WERI-Rb-1 (cell line): ENCODE results near the gene MLYCD.

Source experiments
- DNase-seq: peaks from one replicate; pipeline ENCODE4 v3.0.0-alpha.2; 2020
- H3K27ac ChIP-seq: fragments of 250-450 bp; sonication (Bioruptor Pico); 2 replicates; pipeline ENCODE4 v1.5.1; 2020; ENCODE audit warnings: mild to moderate bottlenecking, moderate library complexity
- H3K27me3 ChIP-seq: fragments of 250-450 bp; sonication (Bioruptor Pico); 2 replicates; pipeline ENCODE4 v1.5.1; 2021; ENCODE audit warnings: mild to moderate bottlenecking, low read depth, moderate library complexity; ENCODE audit not compliant: insufficient read depth, severe bottlenecking
- H3K36me3 ChIP-seq: fragments of 250-450 bp; sonication (Bioruptor Pico); 2 replicates; pipeline ENCODE4 v1.5.1; 2020; ENCODE audit warnings: mild to moderate bottlenecking, moderate library complexity
- H3K4me3 ChIP-seq: 2 replicates; pipeline ENCODE4 v1.5.1; 2011; ENCODE audit warnings: low read depth, mild to moderate bottlenecking, control low read depth, low read length
- H3K9me3 ChIP-seq: fragments of 250-450 bp; sonication (Bioruptor Pico); 2 replicates; pipeline ENCODE4 v1.5.1; 2021; ENCODE audit warnings: mild to moderate bottlenecking, moderate library complexity; ENCODE audit not compliant: severe bottlenecking
- CTCF ChIP-seq: IDR thresholded peaks from 2 replicates; pipeline ENCODE4 v1.5.1; 2011; ENCODE audit warnings: low read depth, mild to moderate bottlenecking, control low read depth, inconsistent platforms, low read length

Gene MLYCD

DNA sequence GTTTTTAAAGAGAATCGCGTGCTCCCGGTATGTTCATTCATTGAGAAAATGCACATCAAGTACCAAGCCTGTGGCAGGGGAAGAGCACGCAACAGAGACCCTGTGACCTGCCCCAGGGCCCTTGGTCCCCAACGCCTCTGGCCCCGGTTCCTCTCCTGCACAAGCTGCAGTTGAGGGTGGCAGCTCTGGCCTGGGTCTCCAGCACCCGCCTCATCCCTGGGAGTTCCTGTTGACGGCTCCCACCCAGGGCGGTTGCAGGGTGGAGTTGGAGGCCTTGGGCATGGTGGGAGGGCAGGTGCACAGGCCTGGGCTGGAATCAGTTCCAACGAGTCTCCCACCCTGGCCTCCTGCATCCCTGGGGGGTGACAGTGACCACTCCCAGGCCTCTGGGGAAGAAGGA, 74.2 kb downstream of the MLYCD start:
- H3K27ac ChIP-seq: no peak overlapping the region
- H3K9me3 ChIP-seq: no peaks in the 10 kb centered on the region
- H3K36me3 ChIP-seq: no peaks in the 10 kb centered on the region
- no peak overlapping the region for H3K4me3 ChIP-seq
- no peak for TF ChIP-seq CTCF
- no peak for DNase-seq
- H3K27me3 ChIP-seq: no peaks in the 10 kb centered on the region

GRCh38 chr16:83973581-83974385, 74.9 kb downstream of the MLYCD start:
- H3K4me3 ChIP-seq: no peak overlapping the region
- H3K9me3 ChIP-seq: no peaks in the 10 kb centered on the region
- no peaks in the 10 kb centered on the region for H3K27me3 ChIP-seq
- H3K27ac ChIP-seq: no peak overlapping the region
- no peaks in the 10 kb centered on the region for H3K36me3 ChIP-seq
- DNase-seq: no peak
- TF ChIP-seq CTCF: no peak

- no peak for TF ChIP-seq CTCF
- Histone ChIP-seq H3K36me3 (no peaks in the 10 kb centered on the region), H3K27me3 (no peaks in the 10 kb centered on the region), H3K9me3 (no peaks in the 10 kb centered on the region), H3K4me3 (no peak overlapping the region), H3K27ac (no peak overlapping the region)
- no peak for DNase-seq
Measured at GRCh38 chr16:83974475-83974874, 75.6 kb downstream of the MLYCD start.

DNA sequence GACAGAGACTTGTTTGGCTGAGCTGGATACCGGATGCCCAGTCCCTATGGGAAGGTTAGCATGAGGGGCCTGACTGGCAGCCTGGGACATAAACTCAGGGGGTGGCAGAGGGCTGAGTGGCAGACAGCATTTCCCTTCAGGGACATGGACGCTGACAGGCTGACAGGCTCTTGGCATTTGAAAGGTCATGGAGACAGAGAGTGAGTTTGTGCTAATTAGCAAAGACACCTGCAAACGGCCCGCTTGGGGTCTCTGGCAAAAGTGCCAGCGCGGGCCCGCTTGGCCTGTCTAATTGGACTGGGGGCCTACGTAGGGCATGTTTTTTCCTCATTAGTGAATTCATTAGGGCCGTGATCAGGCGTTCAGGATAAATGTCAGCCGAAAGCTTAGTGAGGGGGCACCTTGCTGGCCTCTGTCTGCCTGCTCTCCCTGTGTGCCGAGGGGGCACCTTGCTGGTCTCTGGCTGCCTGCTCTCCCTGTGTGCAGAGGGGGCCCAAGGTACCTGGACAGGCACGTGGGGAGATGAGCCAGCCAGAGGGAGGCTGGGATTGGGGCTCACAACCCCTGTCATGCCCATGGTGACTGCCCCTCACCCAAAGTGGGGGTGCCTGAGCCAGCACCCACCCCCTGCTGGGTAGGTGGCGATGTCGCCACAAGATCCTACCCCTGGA, 76.8 kb downstream of the MLYCD start:
- no peak for DNase-seq
- H3K4me3 ChIP-seq: no peak overlapping the region
- H3K36me3 ChIP-seq: no peaks in the 10 kb centered on the region
- TF ChIP-seq CTCF: no peak
- no peaks in the 10 kb centered on the region for H3K9me3 ChIP-seq
- no peak overlapping the region for H3K27ac ChIP-seq
- H3K27me3 ChIP-seq: no peaks in the 10 kb centered on the region
